K562 (cell line): ENCODE data around the gene KLHL35. TPM values are rescaled to one million over a fixed set of nuclear protein-coding genes. Genes with fewer than 3 reads are reported as not detected.

Experiments
- ASH1L ChIP-seq: fragments of 450-650 bp; IDR thresholded peaks from 2 replicates; pipeline ENCODE4 v1.6.1; 2018; ENCODE audit warnings: borderline replicate concordance, mild to moderate bottlenecking, low read depth; ENCODE audit not compliant: partially characterized antibody
- CC2D1A ChIP-seq: fragments of 450-650 bp; IDR thresholded peaks from 2 replicates; pipeline ENCODE4 v1.6.1; 2017; ENCODE audit warnings: mild to moderate bottlenecking
- CREBBP ChIP-seq: IDR thresholded peaks from one replicate; pipeline ENCODE4 v1.6.1; 2012; ENCODE audit warnings: low read depth, mild to moderate bottlenecking, control low read depth, inconsistent platforms, low read length
- DEAF1 ChIP-seq: fragments of 450-650 bp; formaldehyde crosslinking; IDR thresholded peaks from 2 replicates; pipeline ENCODE4 v1.4.0; 2020; ENCODE audit warnings: mild to moderate bottlenecking, moderate library complexity
- EP400 ChIP-seq: fragments of 450-650 bp; IDR thresholded peaks from 2 replicates; pipeline ENCODE4 v1.6.1; 2017; ENCODE audit warnings: antibody characterized with exemption, mild to moderate bottlenecking, moderate library complexity
- ERF ChIP-seq: fragments of 450-650 bp; formaldehyde crosslinking; IDR thresholded peaks from 2 replicates; pipeline ENCODE4 v1.4.0; 2020; ENCODE audit warnings: mild to moderate bottlenecking, mixed read lengths
- GTF2B ChIP-seq: IDR thresholded peaks from 2 replicates; pipeline ENCODE4 v1.6.1; 2011; ENCODE audit not compliant: insufficient read length; ENCODE audit errors: extremely low read depth
- HCFC1 ChIP-seq: IDR thresholded peaks from 2 replicates; pipeline ENCODE4 v1.6.1; 2012; ENCODE audit warnings: low read depth, low read length, improper control_type of control experiment
- HDAC1 ChIP-seq, 2 experiments: fragments of 450-650 bp; IDR thresholded peaks; 2 replicates each; pipeline ENCODE4 v1.6.1; 2016 to 2017; ENCODE audit warnings: inconsistent platforms in 1 of 2, mild to moderate bottlenecking in 1 of 2, moderate library complexity in 1 of 2
- HDGF ChIP-seq: fragments of 450-650 bp; IDR thresholded peaks from 2 replicates; pipeline ENCODE4 v1.6.1; 2016
- MEF2A ChIP-seq: IDR thresholded peaks from 2 replicates; pipeline ENCODE4 v1.6.1; 2011; ENCODE audit warnings: low read depth, mild to moderate bottlenecking, low read length, moderate library complexity; ENCODE audit not compliant: control insufficient read depth
- TOE1 ChIP-seq, 2 experiments: fragments of 450-650 bp in 1 of 2; sonication (generic) in 1 of 2; formaldehyde crosslinking in 1 of 2; IDR thresholded peaks; 2 replicates each; pipeline versions ENCODE4 v1.7.1 to v1.8.0; 2016 to 2022; ENCODE audit warnings: borderline replicate concordance in 2 of 2, mild to moderate bottlenecking in 2 of 2, antibody characterized with exemption in 1 of 2, inconsistent platforms in 1 of 2, low read depth in 1 of 2, missing genetic modification reagents in 1 of 2, moderate library complexity in 1 of 2
- YY1 ChIP-seq, 3 experiments: IDR thresholded peaks; 2 replicates each; pipeline ENCODE4 v1.6.1; 2011; ENCODE audit warnings: low read length in 2 of 3, mild to moderate bottlenecking in 2 of 3, moderate library complexity in 2 of 3, borderline replicate concordance in 1 of 3, control low read depth in 1 of 3, low read depth in 1 of 3; ENCODE audit not compliant: insufficient read depth in 3 of 3, insufficient replicate concordance in 2 of 3, control insufficient read depth in 1 of 3, insufficient read length in 1 of 3; ENCODE audit errors: extremely low read depth in 1 of 3
- ZKSCAN1 ChIP-seq: fragments of 150-350 bp; IDR thresholded peaks from 2 replicates; pipeline ENCODE4 v1.6.1; 2016; ENCODE audit warnings: low read depth, low read length
- ZNF133 ChIP-seq: fragments of 250-450 bp; sonication (Bioruptor Pico); IDR thresholded peaks from 2 replicates; pipeline ENCODE4 v1.4.0; 2020; ENCODE audit warnings: mild to moderate bottlenecking
- ZNF197 ChIP-seq: fragments of 200-800 bp; sonication (Bioruptor generic); IDR thresholded peaks from 2 replicates; pipeline ENCODE4 v1.6.1; 2016; ENCODE audit warnings: low read depth, missing genetic modification characterization, missing compliant biosample characterization
- ZNF41 ChIP-seq: fragments of 250-450 bp; sonication (Bioruptor Pico); conservative IDR thresholded peaks from 2 replicates; pipeline ENCODE4 v1.4.0; 2020; ENCODE audit warnings: mild to moderate bottlenecking
- ZNF444 ChIP-seq: fragments of 250-450 bp; sonication (Bioruptor Pico); IDR thresholded peaks from 2 replicates; pipeline ENCODE4 v1.4.0; 2020; ENCODE audit warnings: mild to moderate bottlenecking, moderate library complexity
- ZNF592 ChIP-seq: fragments of 450-650 bp; IDR thresholded peaks from 2 replicates; pipeline ENCODE4 v1.6.1; 2017; ENCODE audit warnings: antibody characterized with exemption, mild to moderate bottlenecking
- polyA plus RNA-seq, 8 experiments: library from polyadenylated mRNA; depleted of rRNA in 4 of 8; stranded (reverse) in 5 of 8; unstranded in 3 of 8; fragments of >200 nt; fragmentation: Nextera tagmentation in 2 of 8; fragmentation: Illumina TruSeq in 1 of 8; extraction: Ambion mirVana in 2 of 8; extraction: Trizol in 1 of 8; gene quantifications; 2 replicates each; pipeline versions ENCODE4 v1.2.1 to v1.2.3, GENCODE V29; 2011 to 2014; ENCODE audit warnings: inconsistent platforms in 1 of 8, missing spikeins in 1 of 8
- total RNA-seq, 7 experiments: library from RNA; depleted of rRNA in 6 of 7; stranded (reverse); fragments of >200 nt in 6 of 7; fragmentation: Illumina TruSeq in 2 of 7; extraction: Trizol in 2 of 7; gene quantifications; 2 replicates each; pipeline versions ENCODE4 v1.2.1 to v1.2.3, GENCODE V29; 2011 to 2021; ENCODE audit warnings: low replicate concordance in 1 of 7

The KLHL35 gene
- total and polyA plus RNA-seq, 9 of the 15 experiments (the other 6 are each of a cell fraction or from before 2014, with no cell fraction given), result not detected

- TF ChIP-seq ZNF197 (CRISPR knock-in tag), result no peak
- TF ChIP-seq EP400, result no peak
- no peak for TF ChIP-seq MEF2A
- peak; percentile 92 for TF ChIP-seq CC2D1A
- TF ChIP-seq GTF2B, result no peak
- peak; percentile 36; the same call in 1 of the 2 replicates for TF ChIP-seq ERF (CRISPR knock-in tag)
- peak; percentile 98 for TF ChIP-seq DEAF1 (CRISPR knock-in tag)
- no peak for TF ChIP-seq ZNF592
- TF ChIP-seq YY1 (IDR thresholded peaks at IDR 0.05; ENCODE audit: borderline replicate concordance in 1 of 3, control insufficient read depth in 1 of 3, extremely low read depth in 1 of 3, insufficient read depth in 3 of 3, insufficient read length in 1 of 3, insufficient replicate concordance in 2 of 3, low read depth in 1 of 3, low read length in 2 of 3), result peak in 1 of 3 experiments; percentile 14
- TF ChIP-seq HDAC1 (IDR thresholded peaks at IDR 0.05), result peak in 1 of 2 experiments; percentile 33; a peak in 1 of 4 replicates
- no peak for TF ChIP-seq ZNF41 (CRISPR knock-in tag)
- TF ChIP-seq ZKSCAN1, result peak; percentile 29; the same call in 1 of the 2 replicates
- no peak for TF ChIP-seq TOE1 (IDR thresholded peaks at IDR 0.05; ENCODE audit: borderline replicate concordance)
- TF ChIP-seq TOE1 (CRISPR knock-in tag; IDR thresholded peaks at IDR 0.05; ENCODE audit: borderline replicate concordance, low read depth), result no peak
- peak; percentile 96 for TF ChIP-seq ZNF444
- peak; percentile 85; the same call in 1 of the 2 replicates for TF ChIP-seq HDGF
- TF ChIP-seq ASH1L, result no peak
- no peak for TF ChIP-seq CREBBP
- TF ChIP-seq HCFC1, result no peak
- no peak for TF ChIP-seq ZNF133
Observed at GRCh38 chr11:75445315-75445953, 12.4 kb upstream of the KLHL35 start (continued).
